Subcutaneous abdominal adipose tissue (tissue), 5 donors: Measurements from ENCODE around the gene DSCAML1.

ENCODE experiments used
- H3K27ac ChIP-seq: one replicate; pipeline ENCODE4 v1.7.0; 2013; ENCODE audit warnings: low read depth, mild to moderate bottlenecking, inconsistent platforms, low read length, moderate library complexity
- H3K27me3 ChIP-seq, 5 donors: one replicate each; pipeline ENCODE4 v1.7.0; 2013; ENCODE audit warnings: low read length in 5 of 5, inconsistent platforms in 1 of 5; ENCODE audit not compliant: control insufficient read depth in 5 of 5, insufficient read depth in 4 of 5
- H3K36me3 ChIP-seq, 5 donors: one replicate each; pipeline ENCODE4 v1.7.0; 2013; ENCODE audit warnings: low read length in 5 of 5; ENCODE audit not compliant: control insufficient read depth in 5 of 5, insufficient read depth in 5 of 5
- H3K4me1 ChIP-seq, 5 donors: one replicate each; pipeline ENCODE4 v1.7.0; 2013; ENCODE audit warnings: low read length in 5 of 5, mild to moderate bottlenecking in 3 of 5, moderate library complexity in 1 of 5; ENCODE audit not compliant: control insufficient read depth in 5 of 5, insufficient read depth in 5 of 5
- H3K4me3 ChIP-seq, 5 donors: one replicate each; pipeline ENCODE4 v1.7.0; 2013; ENCODE audit warnings: low read length in 5 of 5, low read depth in 1 of 5
- H3K9ac ChIP-seq, 5 donors: one replicate each; pipeline ENCODE4 v1.7.0; 2013; ENCODE audit warnings: low read length in 5 of 5, mild to moderate bottlenecking in 4 of 5, moderate library complexity in 3 of 5
- H3K9me3 ChIP-seq, 5 donors: one replicate each; pipeline ENCODE4 v1.7.0; 2013; ENCODE audit warnings: low read length in 5 of 5; ENCODE audit not compliant: control insufficient read depth in 5 of 5
- donor health status: healthy.
- donor health status: healthy.
- donor health status: healthy.
- donor health status: healthy.
- donor health status: healthy.

Gene DSCAML1

DNA sequence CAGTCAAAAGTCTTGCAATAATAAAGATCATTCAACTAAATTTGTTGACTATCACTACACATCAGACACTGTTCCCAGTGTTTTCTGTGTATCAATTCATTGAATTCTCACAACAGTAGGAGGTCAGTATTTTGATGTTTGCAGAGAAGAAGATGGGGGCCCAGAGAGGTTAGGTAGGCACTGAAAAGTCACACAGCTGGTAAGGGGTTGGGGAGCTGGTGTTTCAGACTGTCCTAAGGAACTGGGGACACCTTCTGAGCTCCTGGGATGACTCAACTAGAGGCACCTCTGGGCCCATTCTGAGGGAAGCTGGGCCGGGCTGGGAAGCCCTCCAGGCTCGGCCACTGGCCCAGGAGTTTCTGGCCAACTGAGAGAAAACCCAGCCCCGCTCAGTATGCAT is 180.0 kb downstream of the DSCAML1 start:
- peaks cover 0 to 9% (median 0%) of the 10 kb centered on the region in 5 donors for H3K9me3 ChIP-seq
- no peak overlapping the region for H3K9ac ChIP-seq
- peaks cover 0 to 3% (median 0%) of the 10 kb centered on the region in 5 donors for H3K4me1 ChIP-seq
- no peaks in the 10 kb centered on the region for H3K36me3 ChIP-seq
- H3K27me3 ChIP-seq, result peaks cover 0 to 10% (median 0%) of the 10 kb centered on the region in 5 donors
- H3K27ac ChIP-seq, result no peak overlapping the region
- no peak overlapping the region for H3K4me3 ChIP-seq

- no peak overlapping the region for H3K27ac ChIP-seq
- H3K27me3 ChIP-seq, result peaks cover 0 to 10% (median 0%) of the 10 kb centered on the region in 5 donors
- H3K9me3 ChIP-seq, result peaks cover 0 to 4% (median 0%) of the 10 kb centered on the region in 5 donors
- H3K36me3 ChIP-seq, result no peaks in the 10 kb centered on the region
- no peak overlapping the region for H3K4me3 ChIP-seq
- H3K4me1 ChIP-seq, result peaks cover 0 to 3% (median 0%) of the 10 kb centered on the region in 5 donors
- no peak overlapping the region for H3K9ac ChIP-seq
These were observed 182.3 kb downstream of the DSCAML1 start for GRCh38 chr11:117614728-117615127.

GRCh38 chr11:117613521-117613920 is 183.5 kb downstream of the DSCAML1 start:
- Histone ChIP-seq H3K27ac (no peak overlapping the region), H3K4me1 (peaks cover 0 to 3% (median 0%) of the 10 kb centered on the region in 5 donors), H3K9ac (no peak overlapping the region), H3K9me3 (peaks cover 0 to 4% (median 0%) of the 10 kb centered on the region in 5 donors), H3K4me3 (no peak overlapping the region), H3K27me3 (peaks cover 0 to 10% (median 0%) of the 10 kb centered on the region in 5 donors), H3K36me3 (no peaks in the 10 kb centered on the region)

GRCh38 chr11:117612177-117612576 is 184.8 kb downstream of the DSCAML1 start:
- H3K36me3 ChIP-seq, result no peaks in the 10 kb centered on the region
- peaks cover 0 to 4% (median 0%) of the 10 kb centered on the region in 5 donors for H3K9me3 ChIP-seq
- H3K9ac ChIP-seq, result no peak overlapping the region
- H3K27ac ChIP-seq, result no peak overlapping the region
- no peak overlapping the region for H3K4me3 ChIP-seq
- peaks cover 0 to 3% (median 0%) of the 10 kb centered on the region in 5 donors for H3K4me1 ChIP-seq
- peaks cover 0 to 10% (median 0%) of the 10 kb centered on the region in 5 donors for H3K27me3 ChIP-seq

GRCh38 chr11:117610901-117611300 is 186.1 kb downstream of the DSCAML1 start:
- Histone ChIP-seq H3K9me3 (peaks cover 0 to 4% (median 0%) of the 10 kb centered on the region in 5 donors), H3K27ac (no peak overlapping the region), H3K4me1 (peaks cover 0 to 3% (median 0%) of the 10 kb centered on the region in 5 donors), H3K4me3 (no peak overlapping the region), H3K9ac (no peak overlapping the region), H3K27me3 (peaks cover 0 to 10% (median 0%) of the 10 kb centered on the region in 5 donors), H3K36me3 (no peaks in the 10 kb centered on the region)

GRCh38 chr11:117610045-117610444 is 187.0 kb downstream of the DSCAML1 start:
- H3K36me3 ChIP-seq, result no peaks in the 10 kb centered on the region
- H3K27me3 ChIP-seq, result peaks cover 0 to 10% (median 0%) of the 10 kb centered on the region in 5 donors
- H3K27ac ChIP-seq, result no peak overlapping the region
- no peaks in the 10 kb centered on the region for H3K4me1 ChIP-seq
- no peak overlapping the region for H3K9ac ChIP-seq
- no peak overlapping the region for H3K4me3 ChIP-seq
- peaks cover 0 to 4% (median 0%) of the 10 kb centered on the region in 5 donors for H3K9me3 ChIP-seq

- Histone ChIP-seq H3K9me3 (no peaks in the 10 kb centered on the region), H3K36me3 (no peaks in the 10 kb centered on the region), H3K9ac (no peak overlapping the region), H3K4me3 (no peak overlapping the region), H3K4me1 (no peaks in the 10 kb centered on the region), H3K27me3 (peaks cover 0 to 3% (median 0%) of the 10 kb centered on the region in 5 donors), H3K27ac (no peak overlapping the region)
These were observed 189.6 kb downstream of the DSCAML1 start for GRCh38 chr11:117607449-117607848.

DNA sequence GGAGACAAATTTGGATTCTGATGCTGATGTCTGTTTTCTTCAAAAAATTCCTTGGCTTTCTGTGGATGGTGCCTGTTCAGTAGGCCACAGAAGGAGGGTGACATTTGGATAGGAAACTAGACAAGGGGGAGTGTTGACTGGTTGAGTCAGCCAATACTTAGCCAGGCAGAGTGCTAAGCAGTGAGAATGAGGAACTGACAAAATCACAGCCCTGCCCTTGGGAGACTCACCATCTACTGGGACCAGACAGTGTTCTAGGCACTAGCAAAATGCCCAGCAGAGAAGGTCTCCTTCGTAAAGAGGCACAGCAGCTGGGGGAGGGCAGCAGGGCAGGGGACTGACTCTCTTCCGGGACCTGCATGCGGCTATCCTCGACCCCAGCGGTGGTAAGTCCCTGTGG is 190.2 kb downstream of the DSCAML1 start:
- Histone ChIP-seq H3K9me3 (no peaks in the 10 kb centered on the region), H3K27ac (no peak overlapping the region), H3K36me3 (no peaks in the 10 kb centered on the region), H3K4me1 (no peaks in the 10 kb centered on the region), H3K9ac (no peak overlapping the region), H3K4me3 (no peak overlapping the region), H3K27me3 (peaks cover 0 to 3% (median 0%) of the 10 kb centered on the region in 5 donors)

GRCh38 chr11:117606211-117606610 is 190.8 kb downstream of the DSCAML1 start:
- Histone ChIP-seq H3K27ac (no peak overlapping the region), H3K27me3 (peaks cover 0 to 3% (median 0%) of the 10 kb centered on the region in 5 donors), H3K4me3 (no peak overlapping the region), H3K4me1 (no peaks in the 10 kb centered on the region), H3K9ac (no peak overlapping the region), H3K9me3 (no peaks in the 10 kb centered on the region), H3K36me3 (no peaks in the 10 kb centered on the region)

DNA sequence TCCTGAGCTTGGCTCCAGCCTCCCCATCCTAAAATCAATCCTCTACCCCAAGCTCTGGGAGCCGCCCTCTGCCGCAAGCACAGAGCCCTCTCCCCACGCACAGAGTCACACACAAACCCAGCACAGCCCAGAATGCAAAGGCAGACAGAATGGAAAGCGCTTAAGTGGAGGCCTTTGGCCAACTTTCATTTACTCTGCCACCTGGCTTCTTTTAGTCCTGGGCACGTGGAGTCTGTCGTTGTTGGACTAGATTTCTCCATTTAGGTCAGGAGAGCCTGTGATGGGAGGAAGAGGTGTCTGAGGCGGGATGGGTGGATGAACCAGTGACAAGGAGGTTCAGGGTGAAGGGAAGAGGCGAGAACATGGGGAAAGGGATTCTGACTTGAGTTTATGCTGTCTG is 191.7 kb downstream of the DSCAML1 start:
- no peaks in the 10 kb centered on the region for H3K9me3 ChIP-seq
- H3K4me3 ChIP-seq, result no peak overlapping the region
- H3K36me3 ChIP-seq, result no peaks in the 10 kb centered on the region
- no peak overlapping the region for H3K9ac ChIP-seq
- H3K27ac ChIP-seq, result no peak overlapping the region
- H3K27me3 ChIP-seq, result peaks cover 0 to 7% (median 2%) of the 10 kb centered on the region in 5 donors
- H3K4me1 ChIP-seq, result no peaks in the 10 kb centered on the region
